GM12873 (cell line): ENCODE data around the gene RAPGEF1.

Source experiments
- TF ChIP-seq, protein P1 (sequence below): IDR thresholded peaks from 2 replicates; pipeline ENCODE4 v1.5.1; 2012; ENCODE audit warnings: low read depth, mild to moderate bottlenecking, moderate library complexity, low read length, control low read depth; ENCODE audit not compliant: insufficient read depth; ENCODE audit errors: missing control alignments

The RAPGEF1 gene

DNA sequence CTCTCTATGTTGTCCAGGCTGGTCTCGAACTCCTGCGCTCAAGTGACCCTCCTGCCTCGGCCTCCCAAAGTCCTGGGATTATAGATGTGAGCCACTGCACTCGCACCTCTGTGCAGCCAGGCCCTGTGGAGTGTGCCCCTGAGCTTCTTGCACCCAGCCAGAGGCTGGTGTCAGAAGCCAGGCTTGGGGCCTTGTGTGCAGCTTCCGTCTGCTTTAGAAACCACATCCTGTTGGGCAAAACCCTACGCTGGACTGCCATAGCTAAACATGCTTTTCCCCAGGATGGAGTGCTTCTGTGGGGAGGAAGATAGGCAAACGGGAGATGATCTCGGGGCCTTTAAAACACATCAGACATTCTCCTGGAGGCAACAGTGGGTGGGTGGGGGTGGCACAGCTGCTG, 154.5 kb downstream of the RAPGEF1 start:
- TF ChIP-seq, protein P1, sequence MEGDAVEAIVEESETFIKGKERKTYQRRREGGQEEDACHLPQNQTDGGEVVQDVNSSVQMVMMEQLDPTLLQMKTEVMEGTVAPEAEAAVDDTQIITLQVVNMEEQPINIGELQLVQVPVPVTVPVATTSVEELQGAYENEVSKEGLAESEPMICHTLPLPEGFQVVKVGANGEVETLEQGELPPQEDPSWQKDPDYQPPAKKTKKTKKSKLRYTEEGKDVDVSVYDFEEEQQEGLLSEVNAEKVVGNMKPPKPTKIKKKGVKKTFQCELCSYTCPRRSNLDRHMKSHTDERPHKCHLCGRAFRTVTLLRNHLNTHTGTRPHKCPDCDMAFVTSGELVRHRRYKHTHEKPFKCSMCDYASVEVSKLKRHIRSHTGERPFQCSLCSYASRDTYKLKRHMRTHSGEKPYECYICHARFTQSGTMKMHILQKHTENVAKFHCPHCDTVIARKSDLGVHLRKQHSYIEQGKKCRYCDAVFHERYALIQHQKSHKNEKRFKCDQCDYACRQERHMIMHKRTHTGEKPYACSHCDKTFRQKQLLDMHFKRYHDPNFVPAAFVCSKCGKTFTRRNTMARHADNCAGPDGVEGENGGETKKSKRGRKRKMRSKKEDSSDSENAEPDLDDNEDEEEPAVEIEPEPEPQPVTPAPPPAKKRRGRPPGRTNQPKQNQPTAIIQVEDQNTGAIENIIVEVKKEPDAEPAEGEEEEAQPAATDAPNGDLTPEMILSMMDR = no peak

DNA sequence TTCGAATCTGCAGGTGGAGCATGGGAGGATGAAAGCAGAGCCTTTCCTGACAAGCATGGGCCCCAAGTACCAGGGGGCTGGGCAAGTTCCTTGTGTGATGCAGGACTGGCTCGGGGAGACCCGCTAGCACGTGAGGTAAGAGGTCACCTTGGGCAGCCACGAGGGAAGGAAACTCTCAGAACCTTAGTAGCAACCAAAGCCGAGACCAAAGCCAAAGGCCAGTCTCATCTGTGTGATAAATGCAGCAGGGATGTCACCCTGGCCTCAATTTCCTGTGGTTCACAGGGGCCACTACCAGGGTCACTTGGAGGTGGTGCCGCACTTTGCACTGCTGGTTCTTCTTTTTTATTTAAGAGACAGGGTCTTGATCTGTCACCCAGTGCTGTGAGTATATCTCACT, 155.0 kb downstream of the RAPGEF1 start:
- TF ChIP-seq, protein P1 = no peak

DNA sequence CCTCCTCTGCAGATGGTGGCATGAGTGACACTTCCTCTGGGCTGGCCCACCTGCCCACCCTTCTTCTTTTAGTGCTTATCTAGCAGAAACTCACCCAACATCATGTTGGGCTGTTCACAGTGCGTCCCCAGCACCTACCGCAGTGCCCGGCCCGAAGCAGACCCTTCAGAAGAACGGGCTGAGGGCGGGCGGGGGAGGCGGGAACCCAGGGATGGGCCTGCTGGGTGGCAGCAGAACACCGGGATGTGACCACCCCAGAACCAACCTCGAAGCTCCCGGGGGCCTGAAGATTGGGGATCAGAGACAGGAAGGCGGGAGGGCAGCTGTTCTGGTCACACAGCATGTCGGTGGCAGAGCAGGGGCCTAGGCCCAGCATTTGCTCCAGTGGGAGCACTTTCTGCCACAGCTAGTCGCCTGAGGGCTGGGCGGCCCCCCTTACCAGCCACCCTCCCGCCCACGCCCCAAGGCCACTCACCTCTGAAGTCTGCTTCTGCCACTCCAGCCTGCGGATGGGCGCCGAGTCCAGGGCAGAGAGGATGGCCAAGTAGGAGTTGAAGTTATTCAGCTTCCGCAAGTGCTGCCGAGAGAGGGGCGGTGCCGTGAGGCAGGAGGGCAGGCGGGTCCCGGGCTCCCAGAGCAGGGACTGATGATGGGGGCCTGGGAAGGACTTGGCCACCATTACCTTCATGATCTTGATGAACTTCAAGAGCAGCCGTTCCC, 155.9 kb downstream of the RAPGEF1 start:
- TF ChIP-seq, protein P1 = no peak

DNA sequence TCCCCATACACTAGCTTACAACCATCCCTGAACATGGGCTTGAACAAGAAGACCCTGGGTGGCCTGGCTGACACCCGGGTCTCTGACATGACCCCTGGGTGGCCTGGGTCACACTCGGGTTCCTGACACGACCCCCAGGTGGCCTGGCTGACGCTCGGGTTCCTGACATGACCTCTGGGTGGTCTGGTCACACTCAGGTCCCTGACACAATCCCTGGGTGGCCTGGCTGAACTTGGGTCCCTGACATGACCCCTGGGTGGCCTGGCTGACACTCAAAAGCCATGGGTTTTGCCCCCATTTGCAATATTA, 156.6 kb downstream of the RAPGEF1 start:
- TF ChIP-seq, protein P1 = no peak

DNA sequence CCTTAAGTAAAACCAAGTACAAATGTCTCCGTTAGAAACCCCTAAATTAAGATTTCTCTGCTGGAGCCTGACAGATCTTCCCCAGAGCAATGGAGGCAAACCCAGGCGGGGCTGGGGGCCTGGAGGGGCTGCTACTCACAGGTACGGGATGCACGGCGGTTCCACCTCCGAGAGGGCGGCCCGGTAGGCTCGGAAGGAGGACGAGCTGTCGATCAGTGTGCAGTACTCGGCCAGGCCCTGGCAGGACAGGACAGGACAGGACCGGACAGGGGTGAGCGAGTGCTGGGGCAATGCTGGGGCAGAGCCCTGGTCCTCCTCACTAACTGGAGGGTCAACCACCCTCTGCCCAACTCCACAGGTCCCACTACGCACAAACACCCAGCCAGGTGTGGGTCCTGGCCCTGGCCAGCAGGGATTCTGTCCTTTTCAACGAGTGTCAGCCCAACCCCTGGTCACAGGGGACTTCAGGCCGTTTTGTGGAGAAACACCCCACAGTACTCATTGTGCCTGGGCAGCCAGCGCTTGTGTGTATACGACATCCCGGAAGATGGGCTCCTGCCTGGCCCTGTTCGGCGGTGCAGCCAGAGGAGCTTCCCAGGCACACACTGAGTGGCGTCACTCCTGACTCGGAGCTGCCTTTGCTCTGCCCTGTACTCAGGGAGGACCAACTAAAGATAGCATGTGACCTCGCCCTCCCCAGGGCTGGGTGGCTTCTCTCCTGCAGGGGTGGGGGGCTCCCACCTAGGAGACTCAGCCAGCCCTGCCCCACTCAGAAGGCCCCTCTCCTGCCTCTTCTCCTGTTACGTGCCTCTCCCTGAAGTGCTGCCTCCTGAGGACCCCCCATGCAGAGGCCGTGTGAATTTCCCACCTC, 157.2 kb downstream of the RAPGEF1 start:
- TF ChIP-seq, protein P1 = no peak

DNA sequence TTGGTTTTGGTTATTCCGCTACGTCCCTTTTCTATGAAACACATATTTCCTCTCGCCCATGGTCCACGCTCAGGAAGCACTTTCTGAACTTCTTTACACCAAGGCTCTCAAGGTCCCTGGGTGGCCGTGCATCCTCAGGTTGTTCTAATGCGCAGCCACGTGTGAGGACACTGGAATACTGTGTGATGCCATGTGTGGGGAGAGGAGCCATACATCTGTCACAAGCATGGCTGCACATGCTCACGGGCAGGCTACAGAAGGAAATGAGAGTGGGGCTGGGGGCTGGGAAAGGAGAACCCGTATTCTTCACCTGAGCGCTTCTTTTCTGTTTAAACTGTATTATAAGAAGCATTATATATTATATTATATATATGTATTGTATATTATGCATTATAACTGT, 157.8 kb downstream of the RAPGEF1 start:
- TF ChIP-seq, protein P1 = no peak

DNA sequence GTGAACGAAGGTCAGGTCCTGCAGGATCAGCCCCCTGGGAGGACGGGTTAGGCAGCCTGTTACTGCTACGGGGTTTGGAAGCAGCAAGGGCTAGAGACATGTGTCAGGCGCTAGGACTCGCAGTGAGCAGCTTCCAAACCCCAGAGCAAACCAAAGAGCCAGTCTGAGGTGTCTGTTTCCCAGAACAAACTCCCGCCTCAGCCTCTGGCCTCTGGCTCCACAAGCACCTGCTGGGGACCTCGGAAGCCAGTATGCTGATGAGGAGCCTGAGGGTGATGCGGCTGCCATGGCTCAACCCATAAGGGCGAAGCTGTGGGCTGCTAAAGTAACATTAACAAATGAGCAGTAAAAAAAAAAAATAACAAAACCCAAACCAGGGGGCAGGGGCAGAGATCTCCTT, 159.5 kb downstream of the RAPGEF1 start:
- TF ChIP-seq, protein P1 = no peak
